Activated T-helper 1 cell treated with anti-CD3 and anti-CD28 coated beads, Interleukin-12 subunit alpha, Interleukin-12 subunit beta, Interleukin-2, Interleukin-4 antibody, amounts not matched to agents 30 ng/mL and 10 ng/mL and 1 ng/mL, durations not matched to agents 14 hours and 24 hours and 36 hours (primary cell): ENCODE measurements around the gene PSRC1. TPM values are rescaled to one million over a fixed set of nuclear protein-coding genes. Genes with fewer than 3 reads are reported as not detected.

Experiments used
- DNase-seq: peaks from one replicate; pipeline ENCODE4 v3.0.0; 2021; ENCODE audit warnings: low spot score
- H3K27ac Mint-ChIP-seq: one replicate; pipeline ENCODE4 v1.8.0; 2021; ENCODE audit warnings: mild to moderate bottlenecking, mixed read lengths
- H3K27me3 Mint-ChIP-seq: one replicate; pipeline ENCODE4 v1.8.0; 2022; ENCODE audit warnings: mild to moderate bottlenecking, moderate library complexity, mixed read lengths; ENCODE audit not compliant: insufficient read depth
- H3K36me3 Mint-ChIP-seq: one replicate; pipeline ENCODE4 v1.8.0; 2021; ENCODE audit warnings: low read depth, mixed read lengths
- H3K4me1 Mint-ChIP-seq: one replicate; pipeline ENCODE4 v1.8.0; 2021; ENCODE audit warnings: low read depth, mixed read lengths
- H3K4me3 Mint-ChIP-seq: one replicate; pipeline ENCODE4 v1.8.0; 2021; ENCODE audit warnings: mild to moderate bottlenecking, moderate library complexity, mixed read lengths
- H3K9me3 Mint-ChIP-seq: one replicate; pipeline ENCODE4 v1.8.0; 2021; ENCODE audit warnings: mixed read lengths
- intact Hi-C: fragments of 100-400 bp; cut with micrococcal nuclease; formaldehyde crosslinking; loops from one replicate; pipeline ENCODE4 v1.15.1; 2024
- total RNA-seq: library from RNA; stranded (reverse); gene quantifications from 2 replicates; pipeline ENCODE4 v1.2.3, GENCODE V29; 2022

Gene PSRC1
- total RNA-seq, 1 donor from 2014 or later, result 5.5 TPM

GRCh38 chr1:109265016-109265415, 17.9 kb downstream of the PSRC1 start:
- no peak for DNase-seq
- Mint-ChIP-seq H3K4me1 (no peaks in the 10 kb centered on the region), H3K4me3 (no peak overlapping the region), H3K27me3 (no peaks in the 10 kb centered on the region), H3K27ac (no peak overlapping the region), H3K9me3 (no peaks in the 10 kb centered on the region), H3K36me3 (no peaks in the 10 kb centered on the region)
- intact Hi-C loops, result no loop called here

DNA sequence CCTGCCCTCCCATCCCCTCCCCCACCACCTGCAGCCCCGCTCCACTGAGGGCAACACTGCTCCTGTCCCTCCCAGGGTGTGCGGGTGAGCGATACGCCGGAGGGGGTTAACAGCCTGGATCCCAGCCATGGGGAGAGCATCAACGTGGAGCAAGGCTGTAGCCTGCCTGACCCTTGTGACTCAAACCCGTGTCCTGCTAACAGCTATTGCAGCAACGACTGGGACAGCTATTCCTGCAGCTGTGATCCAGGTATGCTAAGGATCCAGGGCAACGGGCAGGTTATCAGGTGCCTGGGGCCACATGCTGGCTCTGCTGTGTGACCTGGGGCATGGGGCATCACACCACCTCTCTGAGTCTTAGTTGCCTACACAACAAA, 18.6 kb downstream of the PSRC1 start:
- Mint-ChIP-seq H3K27me3 (no peaks in the 10 kb centered on the region), H3K4me3 (no peak overlapping the region), H3K27ac (no peak overlapping the region), H3K36me3 (no peaks in the 10 kb centered on the region), H3K4me1 (no peaks in the 10 kb centered on the region), H3K9me3 (no peaks in the 10 kb centered on the region)
- no peak for DNase-seq
- intact Hi-C loops, result no loop called here

- H3K9me3 Mint-ChIP-seq, result no peaks in the 10 kb centered on the region
- peak overlapping the region; percentile 49 for H3K27ac Mint-ChIP-seq
- no peak overlapping the region for H3K4me3 Mint-ChIP-seq
- H3K27me3 Mint-ChIP-seq, result no peaks in the 10 kb centered on the region
- DNase-seq, result peak; percentile 71
- no peaks in the 10 kb centered on the region for H3K4me1 Mint-ChIP-seq
- intact Hi-C loops, result loop anchor here (1.0 to 2.0 kb wide), 4 partner anchors 19 to 269 kb away; partner anchors contain the start of gene PSRC1
- no peaks in the 10 kb centered on the region for H3K36me3 Mint-ChIP-seq
These were observed 19.2 kb downstream of the PSRC1 start for GRCh38 chr1:109263597-109264378.

- no peaks in the 10 kb centered on the region for H3K36me3 Mint-ChIP-seq
- no peak overlapping the region for H3K4me3 Mint-ChIP-seq
- H3K4me1 Mint-ChIP-seq, result no peaks in the 10 kb centered on the region
- H3K9me3 Mint-ChIP-seq, result no peaks in the 10 kb centered on the region
- H3K27ac Mint-ChIP-seq, result no peak overlapping the region
- DNase-seq, result no peak
- no peaks in the 10 kb centered on the region for H3K27me3 Mint-ChIP-seq
- intact Hi-C loops, result loop anchor here (1.0 to 2.0 kb wide), 4 partner anchors 20 to 269 kb away; partner anchors contain the start of gene PSRC1
These were observed 19.7 kb downstream of the PSRC1 start for GRCh38 chr1:109263234-109263596.

- intact Hi-C loops, result loop anchor here (1.0 to 2.0 kb wide), 4 partner anchors 20 to 270 kb away; partner anchors contain the start of gene PSRC1
- H3K27me3 Mint-ChIP-seq, result no peaks in the 10 kb centered on the region
- H3K36me3 Mint-ChIP-seq, result no peaks in the 10 kb centered on the region
- H3K4me3 Mint-ChIP-seq, result no peak overlapping the region
- H3K9me3 Mint-ChIP-seq, result no peaks in the 10 kb centered on the region
- no peak for DNase-seq
- no peak overlapping the region for H3K27ac Mint-ChIP-seq
- no peaks in the 10 kb centered on the region for H3K4me1 Mint-ChIP-seq
These were observed 20.5 kb downstream of the PSRC1 start for GRCh38 chr1:109262231-109263055.

GRCh38 chr1:109261578-109261977, 21.4 kb downstream of the PSRC1 start:
- Mint-ChIP-seq H3K27ac (no peak overlapping the region), H3K9me3 (no peaks in the 10 kb centered on the region), H3K27me3 (no peaks in the 10 kb centered on the region), H3K4me1 (no peaks in the 10 kb centered on the region), H3K36me3 (no peaks in the 10 kb centered on the region), H3K4me3 (no peak overlapping the region)
- no peak for DNase-seq
- intact Hi-C loops, result no loop called here

DNA sequence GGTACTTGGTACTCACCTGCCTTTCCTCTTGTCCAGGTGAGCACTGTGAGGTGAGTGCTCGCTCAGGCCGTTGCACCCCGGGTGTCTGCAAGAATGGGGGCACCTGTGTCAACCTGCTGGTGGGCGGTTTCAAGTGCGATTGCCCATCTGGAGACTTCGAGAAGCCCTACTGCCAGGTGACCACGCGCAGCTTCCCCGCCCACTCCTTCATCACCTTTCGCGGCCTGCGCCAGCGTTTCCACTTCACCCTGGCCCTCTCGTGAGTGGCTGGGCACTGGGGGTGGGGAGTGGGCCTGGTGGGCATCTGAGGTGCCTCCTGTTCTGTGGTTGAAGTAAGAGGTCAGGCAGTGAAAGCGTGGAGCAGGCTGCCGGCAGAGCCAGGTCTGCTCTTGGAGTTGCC, 21.9 kb downstream of the PSRC1 start:
- H3K4me3 Mint-ChIP-seq, result no peak overlapping the region
- H3K4me1 Mint-ChIP-seq, result no peaks in the 10 kb centered on the region
- H3K27me3 Mint-ChIP-seq, result no peaks in the 10 kb centered on the region
- H3K27ac Mint-ChIP-seq, result no peak overlapping the region
- H3K9me3 Mint-ChIP-seq, result no peaks in the 10 kb centered on the region
- no peak for DNase-seq
- no peaks in the 10 kb centered on the region for H3K36me3 Mint-ChIP-seq
- intact Hi-C loops, result no loop called here

GRCh38 chr1:109259674-109260557, 23.0 kb downstream of the PSRC1 start:
- no peak overlapping the region for H3K4me3 Mint-ChIP-seq
- DNase-seq, result no peak
- no peaks in the 10 kb centered on the region for H3K9me3 Mint-ChIP-seq
- no peak overlapping the region for H3K27ac Mint-ChIP-seq
- H3K4me1 Mint-ChIP-seq, result no peaks in the 10 kb centered on the region
- H3K36me3 Mint-ChIP-seq, result no peaks in the 10 kb centered on the region
- intact Hi-C loops, result no loop called here
- H3K27me3 Mint-ChIP-seq, result no peaks in the 10 kb centered on the region

GRCh38 chr1:109258481-109259466, 24.2 kb downstream of the PSRC1 start:
- intact Hi-C loops, result no loop called here
- Mint-ChIP-seq H3K9me3 (no peaks in the 10 kb centered on the region), H3K4me1 (no peaks in the 10 kb centered on the region), H3K27ac (no peak overlapping the region), H3K27me3 (no peaks in the 10 kb centered on the region), H3K4me3 (no peak overlapping the region), H3K36me3 (no peaks in the 10 kb centered on the region)
- DNase-seq, result no peak

DNA sequence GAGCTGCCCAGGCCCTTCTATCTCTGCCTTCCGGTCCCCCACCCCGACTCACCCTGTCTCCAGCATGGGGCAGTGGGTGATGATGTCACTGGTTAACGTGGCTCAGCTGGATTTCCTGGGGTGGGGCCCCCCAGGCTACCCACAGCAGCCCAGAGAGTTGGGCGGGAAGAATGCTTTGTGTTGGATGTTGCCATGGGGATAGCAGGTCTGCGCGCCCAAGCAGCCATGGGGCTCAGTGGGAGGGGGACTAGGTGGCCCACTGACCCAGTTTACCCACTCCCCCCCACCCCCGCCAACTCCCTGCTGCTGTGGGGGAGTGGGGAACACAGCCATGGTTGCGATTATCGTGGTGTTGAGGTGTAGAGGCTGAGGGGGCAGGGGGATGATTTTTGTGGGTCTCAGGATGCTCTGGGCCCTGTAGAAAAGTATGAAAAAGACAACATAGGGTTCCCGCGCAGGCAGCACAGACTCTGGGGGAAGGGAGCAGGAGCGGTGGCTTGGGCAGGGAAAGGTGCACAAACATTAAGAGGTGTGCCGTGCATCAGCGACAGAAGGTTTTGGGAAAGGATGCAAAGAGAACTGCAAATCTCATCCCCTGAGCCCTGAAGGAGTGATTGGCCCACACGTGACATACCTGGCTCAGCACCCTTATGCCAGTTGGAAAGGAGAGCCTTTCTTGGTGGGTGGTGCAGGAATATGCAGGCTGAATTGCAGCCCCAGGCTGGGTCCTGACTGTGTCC, 25.1 kb downstream of the PSRC1 start:
- intact Hi-C loops, result no loop called here
- Mint-ChIP-seq H3K4me3 (no peak overlapping the region), H3K27ac (no peak overlapping the region), H3K27me3 (no peaks in the 10 kb centered on the region), H3K4me1 (no peaks in the 10 kb centered on the region), H3K9me3 (no peaks in the 10 kb centered on the region), H3K36me3 (no peaks in the 10 kb centered on the region)
- no peak for DNase-seq

DNA sequence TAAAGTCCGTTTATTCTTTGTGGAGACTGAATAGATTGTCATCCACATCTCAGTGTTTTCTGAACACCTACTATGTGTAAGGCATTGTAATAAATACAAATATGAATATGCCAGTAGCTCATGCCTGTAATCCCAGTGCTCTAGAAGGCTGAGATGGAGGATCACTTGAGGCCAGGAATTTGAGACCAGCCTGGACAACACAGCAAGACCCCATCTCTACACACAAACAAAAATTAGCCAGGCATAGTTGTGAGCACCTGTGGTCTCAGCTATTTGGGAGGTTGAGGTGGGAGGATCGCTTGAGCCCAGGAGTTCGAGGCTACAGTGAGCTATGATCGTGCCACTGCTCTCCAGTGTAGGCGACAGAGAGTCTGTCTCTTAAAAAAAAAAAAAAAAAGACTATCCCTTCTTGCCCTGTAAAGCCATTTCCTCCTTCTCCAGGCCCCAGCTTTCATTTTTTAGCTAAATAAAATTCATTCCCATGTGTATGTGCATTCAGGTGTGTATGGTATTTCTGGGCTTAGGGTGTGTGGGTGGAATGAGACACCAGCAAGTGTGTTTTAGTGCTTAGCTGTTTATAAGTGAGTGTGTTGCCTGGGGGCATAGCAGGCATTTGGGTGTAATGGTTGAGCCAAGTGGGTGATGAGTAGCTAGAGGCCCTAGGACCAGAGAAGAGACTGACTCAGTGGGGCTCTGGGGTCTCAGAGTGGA, 25.8 kb downstream of the PSRC1 start:
- intact Hi-C loops, result no loop called here
- Mint-ChIP-seq H3K27me3 (no peaks in the 10 kb centered on the region), H3K9me3 (no peaks in the 10 kb centered on the region), H3K4me3 (no peak overlapping the region), H3K36me3 (no peaks in the 10 kb centered on the region), H3K27ac (no peak overlapping the region), H3K4me1 (no peaks in the 10 kb centered on the region)
- no peak for DNase-seq
